ENCODE results near the gene TMEM61.

DNA sequence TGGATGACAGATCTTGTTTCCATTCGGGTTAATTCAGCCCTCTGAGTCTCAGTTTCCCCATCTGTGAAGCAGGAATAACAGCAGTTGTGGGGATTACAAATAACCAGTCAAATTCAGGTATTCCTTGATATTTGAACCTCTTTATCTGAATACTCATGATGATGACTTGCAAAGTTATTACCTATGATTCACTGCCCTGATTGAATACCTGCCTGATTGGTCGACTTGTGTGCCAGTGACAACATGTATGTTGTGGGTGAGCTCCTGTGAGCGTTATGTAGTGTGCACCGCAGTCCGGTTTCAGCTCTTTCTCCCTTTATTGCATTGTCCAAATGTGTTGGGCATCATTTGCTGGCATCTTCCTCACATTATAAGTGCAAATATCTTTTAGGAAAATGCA is 9.5 kb upstream of the TMEM61 start:
- TF ChIP-seq, protein P1, sequence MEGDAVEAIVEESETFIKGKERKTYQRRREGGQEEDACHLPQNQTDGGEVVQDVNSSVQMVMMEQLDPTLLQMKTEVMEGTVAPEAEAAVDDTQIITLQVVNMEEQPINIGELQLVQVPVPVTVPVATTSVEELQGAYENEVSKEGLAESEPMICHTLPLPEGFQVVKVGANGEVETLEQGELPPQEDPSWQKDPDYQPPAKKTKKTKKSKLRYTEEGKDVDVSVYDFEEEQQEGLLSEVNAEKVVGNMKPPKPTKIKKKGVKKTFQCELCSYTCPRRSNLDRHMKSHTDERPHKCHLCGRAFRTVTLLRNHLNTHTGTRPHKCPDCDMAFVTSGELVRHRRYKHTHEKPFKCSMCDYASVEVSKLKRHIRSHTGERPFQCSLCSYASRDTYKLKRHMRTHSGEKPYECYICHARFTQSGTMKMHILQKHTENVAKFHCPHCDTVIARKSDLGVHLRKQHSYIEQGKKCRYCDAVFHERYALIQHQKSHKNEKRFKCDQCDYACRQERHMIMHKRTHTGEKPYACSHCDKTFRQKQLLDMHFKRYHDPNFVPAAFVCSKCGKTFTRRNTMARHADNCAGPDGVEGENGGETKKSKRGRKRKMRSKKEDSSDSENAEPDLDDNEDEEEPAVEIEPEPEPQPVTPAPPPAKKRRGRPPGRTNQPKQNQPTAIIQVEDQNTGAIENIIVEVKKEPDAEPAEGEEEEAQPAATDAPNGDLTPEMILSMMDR (IDR thresholded peaks at IDR 0.05; ENCODE audit: low read length), result no peak
- TF ChIP-seq EZH2 (IDR thresholded peaks at IDR 0.05; ENCODE audit: borderline replicate concordance, low read length), result no peak
